HG02973 (cell line): ENCODE measurements around the gene ILK.
A peak's percentile ranks its signal among the peaks of the same experiment; 100 is the strongest.

Source experiments
- ATAC-seq: cut with Tn5 transposase; IDR thresholded peaks from one replicate; pipeline ENCODE4 v1.9.1; 2021; ENCODE audit warnings: moderate library complexity; ENCODE audit not compliant: unreplicated experiment

ILK gene

GRCh38 chr11:6619004-6619745 lies 15.6 kb downstream of the ILK start, which contains the start of gene TPP1:
Gene TPP1, minus strand, starts transcription at chr11:6619422. Its CDS starts 22 bp downstream, at chr11:6619400.
- ATAC-seq = peak; percentile 95

GRCh38 chr11:6620636-6621035 lies 17.1 kb downstream of the ILK start:
- ATAC-seq = no peak

GRCh38 chr11:6621711-6622211 lies 18.2 kb downstream of the ILK start:
- no peak for ATAC-seq

GRCh38 chr11:6622261-6623171 lies 18.9 kb downstream of the ILK start:
- no peak for ATAC-seq

GRCh38 chr11:6623391-6624363 lies 20.1 kb downstream of the ILK start:
- ATAC-seq = no peak

- ATAC-seq = no peak
Observed at GRCh38 chr11:6625156-6625831, 21.7 kb downstream of the ILK start.

- ATAC-seq = no peak
Observed at GRCh38 chr11:6625832-6626420, 22.4 kb downstream of the ILK start.

GRCh38 chr11:6626971-6627761 lies 23.6 kb downstream of the ILK start:
- ATAC-seq = no peak

GRCh38 chr11:6627762-6628241 lies 24.2 kb downstream of the ILK start:
- ATAC-seq = no peak

- ATAC-seq = no peak
Observed at GRCh38 chr11:6628526-6628925, 25.0 kb downstream of the ILK start.

GRCh38 chr11:6629573-6629891 lies 26.0 kb downstream of the ILK start:
- ATAC-seq = no peak

- no peak for ATAC-seq
Observed at GRCh38 chr11:6629892-6630631, 26.5 kb downstream of the ILK start.

GRCh38 chr11:6630632-6631291 lies 27.2 kb downstream of the ILK start:
- ATAC-seq = no peak

- ATAC-seq = no peak
Observed at GRCh38 chr11:6631361-6631890, 27.9 kb downstream of the ILK start.

GRCh38 chr11:6632116-6633073 lies 28.8 kb downstream of the ILK start:
- ATAC-seq = no peak
